CD4-positive, alpha-beta T cell (primary cell): ENCODE measurements around the gene IRAK2. TPM values are rescaled to one million over a fixed set of nuclear protein-coding genes. Genes with fewer than 3 reads are reported as not detected.

Experiments
- ATAC-seq: fragments of 200-7000 bp; cut with Tn5 transposase; one replicate; pipeline ENCODE4 v1.10.0; 2022; ENCODE audit warnings: mild to moderate bottlenecking; ENCODE audit not compliant: poor library complexity
- CTCF ChIA-PET: fragments of 350-600 bp; sonication (Branson Sonifier 250); formaldehyde crosslinking; loops from one replicate; lab custom pipeline; 2021; ENCODE audit warnings: antibody characterized with exemption, inconsistent platforms; lab: Charles Lee
- POLR2A ChIA-PET: fragments of 350-600 bp; sonication (Branson Sonifier 250); formaldehyde crosslinking; loops from one replicate; lab custom pipeline; 2021; ENCODE audit warnings: antibody characterized with exemption, inconsistent platforms; lab: Charles Lee
- DNase-seq, 14 experiments: peaks; one replicate each; pipeline ENCODE4 v3.0.0-alpha.2; 2013 to 2020; ENCODE audit warnings: mixed read lengths in 2 of 14
- H3K27ac ChIP-seq, 2 donors: one replicate each; pipeline versions ENCODE4 v1.5.1 to v1.7.0; 2013; ENCODE audit warnings: low read length in 2 of 2, low read depth in 1 of 2, mild to moderate bottlenecking in 1 of 2
- H3K27me3 ChIP-seq, 2 experiments: 1 replicate in 1 of 2; 2 replicates in 1 of 2; pipeline versions ENCODE4 v1.6.1 to v1.7.0; 2013; ENCODE audit warnings: low read length in 2 of 2, control low read depth in 1 of 2, mild to moderate bottlenecking in 1 of 2, moderate library complexity in 1 of 2; ENCODE audit not compliant: insufficient read depth in 2 of 2, control insufficient read depth in 1 of 2
- H3K36me3 ChIP-seq: one replicate; pipeline ENCODE4 v1.6.1; 2013; ENCODE audit warnings: low read length, control low read depth; ENCODE audit not compliant: insufficient read depth
- H3K4me1 ChIP-seq: one replicate; pipeline ENCODE4 v1.6.1; 2013; ENCODE audit warnings: low read length, control low read depth; ENCODE audit not compliant: insufficient read depth
- H3K4me3 ChIP-seq: one replicate; pipeline ENCODE4 v1.5.1; 2013; ENCODE audit warnings: mild to moderate bottlenecking, low read length, moderate library complexity
- H3K9me3 ChIP-seq, 2 experiments: 1 replicate in 1 of 2; 2 replicates in 1 of 2; pipeline versions ENCODE4 v1.6.1 to v1.7.0; 2013; ENCODE audit warnings: low read length in 2 of 2, mild to moderate bottlenecking in 2 of 2, control low read depth in 1 of 2, moderate library complexity in 1 of 2; ENCODE audit not compliant: control insufficient read depth in 1 of 2, insufficient read depth in 1 of 2
- H3K27ac Mint-ChIP-seq: one replicate; pipeline ENCODE4 v1.8.0; 2020; ENCODE audit warnings: mixed read lengths
- H3K27me3 Mint-ChIP-seq: one replicate; pipeline ENCODE4 v1.8.0; 2021; ENCODE audit warnings: mixed read lengths
- H3K36me3 Mint-ChIP-seq: one replicate; pipeline ENCODE4 v1.8.0; 2021; ENCODE audit warnings: low read depth, mixed read lengths
- H3K4me1 Mint-ChIP-seq: one replicate; pipeline ENCODE4 v1.8.0; 2021; ENCODE audit warnings: low read depth, mixed read lengths
- H3K4me3 Mint-ChIP-seq: one replicate; pipeline ENCODE4 v1.8.0; 2020; ENCODE audit warnings: mild to moderate bottlenecking, mixed read lengths
- H3K9me3 Mint-ChIP-seq: one replicate; pipeline ENCODE4 v1.8.0; 2020; ENCODE audit warnings: mixed read lengths
- CTCF ChIP-seq: fragments of 200-600 bp; IDR thresholded peaks from one replicate; pipeline ENCODE4 v1.8.0; 2022; ENCODE audit warnings: antibody characterized with exemption, mild to moderate bottlenecking
- intact Hi-C, 2 experiments: fragments of 100-400 bp; cut with DNase I in 1 of 2; cut with micrococcal nuclease in 1 of 2; formaldehyde crosslinking; loops; one replicate each; pipeline versions ENCODE4 v1.15.1 to v1.9.0; 2023 to 2025; cut with DNase I, micrococcal nuclease
- total RNA-seq, 174 experiments: library from RNA in 2 of 174; stranded (reverse) in 2 of 174; gene quantifications; one replicate each; pipeline ENCODE4 v1.2.3 and lab custom pipeline; 2021 to 2026

Gene IRAK2
- total RNA-seq, 2 experiments from 2014 or later = 1.4 to 1.6 TPM

- Mint-ChIP-seq H3K4me1 (peaks cover 50% of the 10 kb centered on the region), H3K9me3 (no peaks in the 10 kb centered on the region), H3K27me3 (no peaks in the 10 kb centered on the region), H3K27ac (peak overlapping the region; percentile 79), H3K4me3 (peak overlapping the region; percentile 82), H3K36me3 (peaks cover 64% of the 10 kb centered on the region)
- Histone ChIP-seq H3K4me1 (peaks cover 54% of the 10 kb centered on the region), H3K4me3 (no peak overlapping the region), H3K27me3 (no peaks in the 10 kb centered on the region), H3K27ac (no peak overlapping the region), H3K36me3 (peaks cover 36% of the 10 kb centered on the region), H3K9me3 (no peaks in the 10 kb centered on the region)
- ATAC-seq (no peak), DNase-seq (peak in 1 of 14 experiments; percentile 20)
- intact Hi-C loops = loop anchor here (10.0 kb wide), 2 partner anchors 49 to 211 kb away; partner anchors contain the start of gene CRELD1 (in 1 of the 2)
- no peak for TF ChIP-seq CTCF
- CTCF ChIA-PET = no interaction called here
- POLR2A ChIA-PET = interaction anchor here (0.7 to 1.4 kb wide), 3 partner anchors 8 to 118 kb away, joined by 3 to 4 read pairs (median 3); no protein-coding TSS in a partner anchor
Measured at GRCh38 chr3:10145685-10146084, 19.0 kb upstream of the IRAK2 start.

GRCh38 chr3:10149226-10149625, 15.5 kb upstream of the IRAK2 start:
- H3K36me3 Mint-ChIP-seq = peaks cover 71% of the 10 kb centered on the region

GRCh38 chr3:10150987-10151386, 13.7 kb upstream of the IRAK2 start:
- H3K27ac ChIP-seq = no peak overlapping the region
- Mint-ChIP-seq H3K36me3 (peaks cover 77% of the 10 kb centered on the region), H3K9me3 (no peaks in the 10 kb centered on the region), H3K4me3 (no peak overlapping the region), H3K27me3 (no peaks in the 10 kb centered on the region), H3K4me1 (peaks cover 18% of the 10 kb centered on the region), H3K27ac (no peak overlapping the region)
- TF ChIP-seq CTCF = no peak
- no peaks in the 10 kb centered on the region for H3K27me3 ChIP-seq
- intact Hi-C loops = no loop called here
- POLR2A ChIA-PET = interaction anchor here (2.0 kb wide), 1 partner anchor 9 kb away, joined by 5 read pairs; the partner anchor contains the start of gene VHL
- H3K4me1 ChIP-seq = peaks cover 14% of the 10 kb centered on the region
- peaks cover 53% of the 10 kb centered on the region for H3K36me3 ChIP-seq
- CTCF ChIA-PET = interaction anchor here (1.0 to 1.1 kb wide), 2 partner anchors 13 to 135 kb away, joined by 3 to 4 read pairs; partner anchors contain the start of gene IRAK2
- H3K9me3 ChIP-seq = no peaks in the 10 kb centered on the region
- DNase-seq (no peak), ATAC-seq (no peak)
- no peak overlapping the region for H3K4me3 ChIP-seq

More at GRCh38 chr3:10149226-10149625, 15.5 kb upstream of the IRAK2 start:
- no peak overlapping the region for H3K4me3 ChIP-seq
- Mint-ChIP-seq H3K27ac (no peak overlapping the region), H3K4me1 (peaks cover 27% of the 10 kb centered on the region), H3K4me3 (no peak overlapping the region), H3K9me3 (no peaks in the 10 kb centered on the region), H3K27me3 (no peaks in the 10 kb centered on the region)
- no peak overlapping the region for H3K27ac ChIP-seq
- peaks cover 51% of the 10 kb centered on the region for H3K36me3 ChIP-seq
- intact Hi-C loops = loop anchor here (10.0 kb wide), 2 partner anchors 46 to 214 kb away; partner anchors contain the start of gene CRELD1 (in 1 of the 2)
- H3K4me1 ChIP-seq = peaks cover 30% of the 10 kb centered on the region
- no peaks in the 10 kb centered on the region for H3K27me3 ChIP-seq
- H3K9me3 ChIP-seq = no peaks in the 10 kb centered on the region
- ATAC-seq = no peak
- DNase-seq = peak in 1 of 14 experiments; percentile 19
- POLR2A ChIA-PET = interaction anchor here (0.8 kb wide), 1 partner anchor 53 kb away, joined by 3 read pairs; no protein-coding TSS in a partner anchor
- CTCF ChIA-PET = no interaction called here
- no peak for TF ChIP-seq CTCF
